GDM1 (cell line): ENCODE results near the gene DGCR2.

Source experiments
- DNase-seq: peaks from one replicate; lab custom pipeline; 2025; lab: John Stamatoyannopoulos, UW

DGCR2 gene

DNA sequence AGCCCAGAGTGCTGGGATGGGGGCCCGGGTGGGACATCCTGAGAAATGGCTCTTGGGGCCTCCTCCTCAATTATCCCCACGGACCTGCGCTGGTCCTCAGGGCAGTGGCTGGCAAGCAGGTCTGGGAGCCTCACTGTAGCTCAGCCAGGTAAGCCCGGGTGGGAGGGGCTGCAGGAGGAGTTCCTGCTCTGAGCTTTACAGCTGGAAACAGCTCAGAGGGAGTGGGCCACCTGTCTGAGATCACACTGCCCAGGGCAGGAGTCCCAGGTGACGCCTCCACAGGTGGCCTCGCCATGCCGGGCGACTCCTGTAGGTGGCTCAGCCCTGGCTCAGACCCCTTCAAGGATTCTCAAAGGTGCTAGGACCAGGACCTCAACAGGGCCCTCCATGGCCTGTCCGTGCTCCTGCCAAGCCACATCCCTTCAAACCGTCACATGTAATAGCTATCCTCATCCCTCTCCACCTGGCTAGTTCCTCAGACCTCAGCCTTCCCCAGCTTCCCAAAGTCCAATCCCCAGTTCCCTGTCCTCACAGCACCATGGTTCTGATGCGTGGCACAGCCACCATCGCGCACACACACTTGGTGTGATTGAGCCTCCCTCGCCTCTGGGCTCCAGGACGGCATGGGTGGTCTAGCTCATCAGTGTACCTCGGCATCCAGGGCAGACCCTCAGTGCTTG, 5.3 kb upstream of the DGCR2 start:
- DNase-seq = no peak

DNA sequence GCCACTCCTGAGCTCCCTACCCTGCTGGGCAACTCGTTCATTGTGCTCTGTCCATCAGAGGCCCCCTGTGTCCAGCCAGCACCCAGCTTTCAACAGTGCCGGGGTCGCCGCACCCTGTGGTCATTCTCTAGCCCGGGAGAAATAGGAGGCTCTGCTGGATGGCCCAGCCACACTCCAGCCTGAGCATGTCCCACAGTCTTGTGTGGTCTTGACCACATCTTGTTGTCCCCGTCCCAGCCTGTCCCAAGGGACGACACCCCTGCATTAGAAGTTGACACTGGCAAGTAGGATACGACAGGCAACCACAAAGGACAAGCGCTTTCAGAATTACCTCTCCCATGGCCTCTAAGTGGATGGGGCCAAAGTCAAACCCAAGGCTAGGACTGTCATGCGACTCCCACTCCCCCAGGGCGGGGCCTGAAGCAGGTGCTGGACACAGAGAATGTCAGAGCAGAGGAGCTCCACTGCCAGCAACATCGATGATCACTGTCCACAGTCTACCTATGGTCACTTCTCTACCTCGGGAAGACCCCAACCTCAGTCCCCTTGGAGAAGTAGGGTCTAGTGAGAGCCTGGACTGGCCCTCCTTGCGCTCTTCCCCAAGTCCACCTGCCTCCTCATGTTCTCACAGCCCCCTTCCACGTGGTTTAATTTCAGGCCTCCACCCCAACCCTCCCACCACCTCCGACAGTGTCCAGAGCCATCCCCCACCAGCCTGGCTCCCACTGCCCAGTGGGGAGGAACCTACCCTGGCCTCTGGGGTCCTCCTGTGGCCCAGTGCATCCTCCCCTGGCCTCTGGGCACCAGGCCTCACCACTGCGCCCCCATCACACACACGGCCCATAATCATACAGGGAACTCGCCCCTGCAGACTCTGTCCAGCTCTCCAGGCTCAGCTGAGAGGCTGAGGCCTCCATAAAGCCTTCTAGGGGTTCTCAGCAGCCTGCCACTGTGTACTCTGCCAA, 4.4 kb upstream of the DGCR2 start:
- no peak for DNase-seq

DNA sequence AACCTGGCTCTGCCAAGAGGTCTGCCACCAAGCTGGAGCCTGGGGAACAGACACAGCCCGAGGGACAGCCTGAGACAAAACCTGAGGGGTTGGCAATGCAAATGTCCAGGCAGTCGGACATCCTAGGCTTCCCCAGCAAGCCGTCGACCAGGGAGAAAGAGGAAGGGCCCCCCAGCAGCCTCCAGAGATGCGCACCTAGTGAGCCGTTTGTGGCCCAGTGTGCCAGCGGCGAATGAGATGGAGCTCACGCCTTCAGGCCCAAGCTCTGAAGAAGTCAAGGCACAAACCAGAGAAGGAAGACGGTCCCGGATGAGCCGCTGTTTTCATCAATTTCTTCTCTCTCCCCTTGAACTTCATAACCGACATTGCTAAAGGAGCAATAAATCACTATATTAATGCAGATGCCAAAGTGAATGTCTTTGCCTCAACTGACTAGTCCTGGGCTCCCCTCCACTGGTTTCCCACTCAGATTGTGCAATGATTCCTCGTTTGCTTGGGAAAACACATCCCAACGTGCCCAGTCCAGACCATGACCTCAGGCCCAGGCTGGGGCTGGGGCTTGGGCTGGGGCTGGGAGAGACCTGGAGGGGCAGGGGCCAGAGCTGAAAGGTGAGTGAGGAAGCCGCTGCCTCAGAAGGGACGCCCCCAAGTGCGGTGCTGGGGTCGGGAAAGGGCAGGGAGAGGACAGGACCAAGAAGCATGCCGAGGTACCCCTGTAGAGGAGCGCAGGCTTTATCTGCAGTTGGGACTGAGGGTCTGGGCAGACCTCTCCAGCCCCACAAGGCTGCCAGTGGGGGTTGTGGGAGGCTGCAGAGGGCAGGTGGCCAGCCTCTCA, 3.5 kb upstream of the DGCR2 start:
- DNase-seq = no peak

DNA sequence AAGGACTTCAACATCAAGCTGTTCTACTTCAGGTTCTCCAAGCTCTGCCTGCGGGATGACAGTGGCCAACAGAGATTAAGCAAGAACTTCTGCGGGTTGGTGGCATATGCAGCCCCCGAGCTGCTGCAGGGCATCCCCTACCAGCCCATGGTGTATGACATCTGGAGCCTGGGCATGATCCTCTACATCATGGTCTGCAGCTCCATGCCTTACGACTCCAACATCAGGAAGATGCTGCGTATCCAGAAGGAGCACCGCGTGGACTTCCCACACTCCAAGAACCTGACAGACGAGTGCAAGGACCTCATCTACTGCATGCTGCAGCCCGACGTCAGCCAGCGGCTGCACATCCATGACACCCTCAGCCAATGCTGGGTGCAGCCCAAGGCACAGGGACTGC, 2.8 kb upstream of the DGCR2 start:
- no peak for DNase-seq

DNA sequence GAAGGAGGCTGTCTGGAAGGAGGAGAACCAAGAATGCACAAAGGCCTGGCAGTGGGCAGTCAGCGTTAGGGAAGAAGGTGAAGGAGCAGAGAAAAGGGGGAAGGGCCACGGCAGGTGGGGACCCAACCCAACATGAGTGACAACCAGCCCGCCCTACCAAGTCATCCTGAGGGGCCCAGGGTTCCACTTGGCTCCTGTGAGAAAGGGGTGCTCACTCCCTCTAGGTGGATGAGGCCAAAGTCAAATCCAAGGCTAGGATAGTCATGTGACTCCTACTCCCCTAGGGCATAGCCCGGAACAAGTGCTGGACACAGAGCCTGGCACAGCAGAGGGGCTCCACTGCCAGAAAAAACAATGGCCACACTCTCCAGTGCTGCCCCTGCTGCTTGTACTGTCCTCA, 2.2 kb upstream of the DGCR2 start:
- no peak for DNase-seq

DNA sequence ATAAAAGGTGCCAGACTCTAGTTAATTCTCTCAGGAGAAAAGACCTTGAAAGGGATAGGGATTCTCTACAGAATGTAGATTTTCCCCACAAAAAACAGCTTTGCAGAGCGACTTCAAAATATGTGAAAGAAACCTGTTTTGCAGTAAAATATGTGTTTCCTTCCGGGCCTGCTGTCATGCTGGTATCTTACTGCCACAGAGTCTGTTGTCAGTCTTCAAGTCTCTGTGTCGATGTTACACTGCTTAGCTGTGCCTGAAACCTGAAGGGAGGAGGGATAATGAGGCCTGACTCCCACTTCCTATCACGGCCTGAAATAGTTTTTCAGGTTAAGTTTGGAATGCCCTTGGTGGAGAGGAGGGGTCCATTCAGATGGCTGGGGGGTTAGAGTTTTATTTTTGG, 1.7 kb upstream of the DGCR2 start:
- no peak for DNase-seq

DNA sequence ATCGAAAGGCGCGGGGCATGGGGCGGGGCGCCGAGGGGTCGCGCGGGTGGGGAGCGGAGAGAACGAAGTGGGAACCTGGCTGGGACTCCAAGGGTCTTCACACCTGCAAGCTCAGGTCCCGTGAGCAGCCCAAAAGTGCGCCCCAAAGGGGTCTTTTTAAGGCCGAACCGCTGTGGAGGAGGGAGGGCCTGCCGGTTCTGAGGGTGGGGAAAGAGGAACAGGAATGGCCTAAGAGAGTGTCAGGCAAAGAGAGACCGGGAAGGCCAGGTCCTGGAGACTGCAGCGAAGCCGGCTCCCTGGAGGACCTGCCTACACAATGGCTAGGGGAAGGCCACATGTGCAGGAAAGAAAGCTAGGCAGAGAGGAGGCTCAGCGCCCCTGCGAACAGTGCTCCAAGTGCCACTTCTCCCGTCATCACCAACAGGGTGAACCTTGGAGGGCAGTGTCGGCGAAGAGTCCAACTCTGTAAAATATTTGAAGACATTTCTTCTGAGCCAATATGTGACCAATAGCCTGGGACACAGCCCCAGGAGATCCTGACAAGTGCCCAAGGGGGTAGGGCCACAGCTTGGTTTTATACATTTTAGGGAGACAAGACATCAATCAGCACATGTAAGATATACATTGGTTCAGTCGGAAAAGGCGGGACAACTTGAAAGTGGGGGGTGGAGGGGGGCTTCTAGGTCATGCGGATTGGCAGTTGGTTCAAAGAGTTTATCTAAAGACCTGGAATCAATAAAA, 710 bp upstream of the DGCR2 start:
- no peak for DNase-seq

DNA sequence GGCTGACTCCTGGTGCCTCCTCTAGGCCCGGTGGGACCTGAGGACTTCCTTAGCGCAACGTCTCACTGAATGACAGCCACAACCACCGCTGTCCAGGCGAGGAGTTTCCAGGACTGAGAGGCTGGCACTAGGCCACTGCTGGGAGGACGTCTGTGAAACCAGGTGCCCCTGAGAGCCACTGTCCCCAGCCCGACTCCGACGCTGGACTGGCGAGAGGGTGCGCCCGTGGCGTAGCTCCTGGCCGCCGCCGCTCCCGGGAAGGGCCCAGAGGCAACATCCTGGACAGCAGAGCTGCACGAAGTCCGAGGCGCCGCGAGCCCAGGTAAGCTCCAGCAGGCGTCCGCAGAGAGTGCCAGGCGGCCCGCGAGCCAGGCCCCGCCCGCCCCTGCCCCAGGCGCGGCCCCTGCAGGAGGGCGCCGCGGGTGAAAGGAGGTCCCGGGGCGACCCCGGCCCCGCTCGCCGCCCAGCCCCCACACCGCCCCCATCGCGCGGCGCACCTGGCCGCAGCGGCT, 525 bp downstream of the DGCR2 start:
- DNase-seq = no peak

DNA sequence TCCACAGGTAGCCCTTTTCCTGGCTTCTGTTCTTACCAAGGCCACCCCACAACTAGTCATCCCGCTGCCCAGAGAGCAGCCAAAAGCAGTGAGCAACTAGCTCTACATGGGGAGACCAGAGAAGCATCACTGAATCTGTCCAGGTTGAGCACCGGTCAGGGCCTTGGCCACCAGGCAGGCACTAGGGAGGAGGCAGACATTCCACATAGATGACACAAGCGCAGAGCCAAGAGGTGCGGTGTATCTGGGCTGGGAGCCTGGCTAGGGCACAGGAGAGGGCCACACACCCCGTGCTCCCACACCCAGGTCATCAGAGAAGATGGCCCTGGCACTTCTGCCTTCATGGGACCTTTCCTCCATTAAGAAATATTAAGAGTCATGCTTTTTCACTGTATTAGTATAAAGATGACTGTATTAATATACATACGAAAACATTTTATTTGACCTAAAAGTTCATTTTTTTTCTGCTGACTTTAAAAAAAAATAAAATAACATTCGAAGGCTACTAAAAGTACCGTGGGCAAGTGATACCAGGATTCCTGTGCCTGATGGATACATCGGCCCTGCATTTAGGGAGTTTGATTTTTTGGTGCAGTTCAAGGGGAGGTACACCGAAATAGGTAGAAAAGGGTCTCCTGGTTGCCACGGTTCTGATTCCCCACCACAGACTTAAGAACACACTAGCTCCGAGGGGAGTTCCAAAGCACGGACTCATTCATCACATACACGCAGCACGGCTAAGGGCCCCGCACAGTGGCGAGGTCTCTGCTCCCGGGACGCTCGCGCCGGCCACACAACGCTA, 1.2 kb downstream of the DGCR2 start:
- no peak for DNase-seq

DNA sequence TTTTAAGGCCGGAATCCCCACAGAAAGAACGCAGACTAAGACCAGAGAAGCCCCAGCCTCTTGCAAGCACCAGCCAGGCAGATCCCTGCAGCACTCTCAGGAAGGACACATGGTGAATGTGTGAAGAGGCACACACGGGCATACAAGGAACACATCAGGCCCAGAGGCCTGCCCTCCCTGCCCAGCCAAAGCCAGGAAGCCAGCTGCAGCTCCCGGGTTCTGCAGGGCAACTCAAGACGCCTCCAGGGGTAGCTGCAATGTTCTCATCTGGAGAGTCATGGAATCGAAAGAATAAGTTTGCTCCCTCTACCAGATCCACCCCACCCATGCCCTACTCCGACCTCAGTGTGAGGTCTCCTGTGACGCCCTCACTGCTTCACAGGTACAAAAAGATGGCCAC, 2.3 kb downstream of the DGCR2 start:
- no peak for DNase-seq

DNA sequence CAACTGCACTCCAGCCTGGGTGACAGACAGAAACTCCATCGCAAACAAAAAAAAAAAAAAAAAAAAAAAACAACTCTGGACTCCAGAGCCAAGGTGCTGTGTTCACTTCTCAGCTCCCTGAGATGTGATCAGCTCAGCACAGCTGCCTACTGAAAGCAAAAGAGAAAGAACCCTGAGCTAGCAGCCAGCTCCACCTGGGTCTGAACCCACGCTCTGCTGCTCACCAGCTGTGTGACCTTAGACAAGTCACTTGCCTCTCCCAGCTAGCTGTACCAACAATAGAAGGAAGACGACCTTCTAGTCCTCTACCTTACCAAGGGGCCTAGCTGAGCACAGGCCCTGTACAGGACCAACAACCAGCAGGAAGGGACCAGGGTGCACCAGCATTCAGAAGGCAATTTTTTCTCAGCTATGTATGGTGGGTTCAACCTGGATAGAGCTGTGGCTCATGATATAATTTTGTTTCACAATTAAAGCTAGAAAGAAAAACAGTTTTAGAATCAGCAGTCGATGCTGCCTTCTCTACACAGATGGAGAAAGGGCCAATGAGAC, 3.8 kb downstream of the DGCR2 start:
- no peak for DNase-seq

DNA sequence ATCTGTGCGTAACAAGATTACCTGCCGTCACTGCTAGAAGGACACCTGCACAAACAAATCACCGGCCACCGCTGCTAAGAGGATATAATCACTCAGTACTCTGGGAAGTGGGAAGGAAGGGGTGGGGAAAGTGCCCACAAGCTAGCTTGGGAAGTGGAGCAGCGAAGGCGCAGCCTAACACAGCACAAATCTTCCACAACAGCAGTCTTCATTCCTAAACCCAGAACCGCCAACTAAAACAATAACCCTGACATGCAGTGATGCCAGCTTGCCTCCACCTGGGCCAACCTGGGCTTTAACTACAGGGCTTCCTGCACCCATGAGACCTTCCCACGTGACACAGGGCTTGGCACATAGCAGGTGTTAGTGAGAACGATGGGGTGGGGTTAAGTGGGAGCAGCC, 5.1 kb downstream of the DGCR2 start:
- DNase-seq = no peak

DNA sequence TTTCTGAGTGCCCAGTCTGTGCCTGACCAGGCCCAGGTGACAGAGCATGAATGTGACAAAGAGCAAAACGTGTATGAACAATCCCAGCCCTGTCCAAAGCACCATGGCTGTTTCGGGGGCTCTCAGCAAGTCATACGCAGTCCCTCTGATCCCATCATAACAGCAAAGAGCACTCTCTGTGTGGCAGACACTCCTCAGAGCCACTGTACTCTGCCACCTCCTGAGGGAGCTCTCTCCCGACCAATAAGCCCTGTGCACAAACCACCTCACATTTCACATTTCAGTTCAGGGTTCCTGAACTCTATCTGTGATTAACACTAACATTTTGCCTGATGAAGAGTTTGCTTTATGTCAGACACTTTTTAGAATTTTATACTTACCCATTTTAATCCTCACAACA, 6.6 kb downstream of the DGCR2 start:
- no peak for DNase-seq

DNA sequence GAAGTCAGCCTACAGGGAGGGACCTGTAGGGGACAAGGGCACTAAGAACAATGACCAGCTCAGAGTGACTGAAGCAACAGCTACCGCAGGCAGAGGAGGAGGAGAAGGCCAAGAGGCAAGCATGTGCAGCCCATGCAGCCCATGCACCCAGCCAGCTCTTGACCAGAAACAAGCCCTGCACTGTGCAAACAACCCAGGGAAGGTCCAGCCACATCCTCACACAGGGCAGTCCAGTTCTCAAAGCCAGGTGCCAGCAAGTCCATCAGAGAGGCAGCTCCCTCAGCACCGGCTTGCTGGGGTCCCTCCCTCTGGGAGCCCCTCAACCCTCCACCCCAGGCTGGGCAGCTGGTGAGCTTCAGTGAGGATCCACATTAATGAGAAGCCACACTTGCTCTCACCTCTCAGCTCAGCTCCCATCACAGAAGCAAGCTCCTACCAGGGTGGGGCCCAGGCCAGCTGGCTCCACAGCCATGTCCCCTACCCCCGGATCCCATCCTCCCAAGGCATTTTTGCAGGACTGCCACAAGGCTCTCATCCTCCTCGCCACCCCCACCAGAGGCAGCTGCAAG, 7.1 kb downstream of the DGCR2 start:
- DNase-seq = no peak

DNA sequence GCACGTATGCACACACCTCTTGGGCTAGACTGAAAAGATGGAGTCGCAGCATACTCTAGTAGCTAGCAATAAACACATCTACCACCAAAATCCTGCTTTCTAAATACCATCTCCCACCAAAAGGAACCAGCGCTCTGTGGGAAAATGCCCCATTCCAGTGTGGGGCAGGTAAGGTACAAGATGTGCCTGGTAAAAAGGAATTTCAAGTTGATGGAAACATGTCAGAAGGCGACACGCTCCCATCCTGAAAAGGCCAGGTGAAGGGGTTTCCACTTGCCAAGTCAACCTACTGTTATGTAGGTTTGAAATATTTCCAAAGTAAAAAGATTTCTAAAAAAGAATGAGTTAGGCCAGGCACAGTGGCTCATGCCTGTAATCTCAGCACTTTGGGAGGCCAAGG, 8.8 kb downstream of the DGCR2 start:
- no peak for DNase-seq

DNA sequence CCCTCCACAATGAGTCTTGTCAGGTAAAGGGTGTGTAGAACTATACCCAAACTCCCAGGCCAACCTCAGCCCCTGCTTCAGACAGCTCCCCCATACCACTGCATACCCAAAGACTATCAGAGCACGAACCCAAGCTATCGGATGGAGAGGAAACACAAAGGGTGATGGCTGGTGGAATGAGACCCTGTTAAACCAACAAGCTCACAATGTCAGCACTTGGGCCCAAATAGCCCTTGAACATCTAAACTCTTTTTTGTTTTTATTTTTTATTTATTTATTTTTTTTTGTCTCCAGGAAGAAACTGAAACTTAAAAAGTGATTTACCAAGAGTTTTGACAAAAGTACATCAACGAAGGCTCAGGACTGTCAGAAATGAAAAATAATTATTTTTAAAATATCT, 10.6 kb downstream of the DGCR2 start:
- no peak for DNase-seq

DNA sequence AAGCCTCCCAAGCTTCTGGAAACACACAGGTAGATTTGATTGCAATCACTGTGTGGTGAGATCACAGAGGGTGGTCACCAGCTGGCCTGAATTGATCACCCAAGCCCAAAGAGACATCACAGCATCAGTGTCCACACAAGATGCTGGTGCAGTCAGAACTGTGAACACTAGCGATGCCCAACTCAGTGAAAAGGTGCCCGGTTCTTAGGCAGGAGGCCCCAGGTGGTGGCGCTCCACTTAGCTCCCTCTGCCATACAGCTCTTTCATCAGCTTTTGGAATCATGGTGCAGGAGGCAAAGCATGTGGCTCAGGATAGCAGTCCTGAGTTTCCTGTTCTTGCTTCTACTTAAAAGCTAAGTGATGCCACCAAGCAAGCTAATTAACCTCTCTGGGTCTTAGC, 11.1 kb downstream of the DGCR2 start:
- no peak for DNase-seq

DNA sequence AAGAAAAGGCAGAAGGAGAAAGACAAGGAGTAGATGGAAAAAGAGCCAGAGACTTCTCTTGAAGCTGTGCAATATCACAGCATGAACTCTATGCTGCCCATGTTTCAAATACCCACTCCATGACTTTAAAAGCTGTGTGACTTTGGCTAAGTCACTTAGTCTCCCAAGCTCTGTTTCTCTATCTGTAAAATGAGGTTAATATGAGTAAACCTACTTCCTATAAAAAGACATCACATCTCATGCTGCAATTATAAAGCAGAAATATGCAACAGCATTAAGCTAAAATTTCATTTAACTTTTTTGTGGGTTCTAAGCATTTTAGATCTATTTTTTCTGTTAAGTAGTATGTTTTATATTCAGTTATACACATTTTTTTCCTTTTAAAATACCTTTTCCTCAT, 11.6 kb downstream of the DGCR2 start:
- DNase-seq = no peak

DNA sequence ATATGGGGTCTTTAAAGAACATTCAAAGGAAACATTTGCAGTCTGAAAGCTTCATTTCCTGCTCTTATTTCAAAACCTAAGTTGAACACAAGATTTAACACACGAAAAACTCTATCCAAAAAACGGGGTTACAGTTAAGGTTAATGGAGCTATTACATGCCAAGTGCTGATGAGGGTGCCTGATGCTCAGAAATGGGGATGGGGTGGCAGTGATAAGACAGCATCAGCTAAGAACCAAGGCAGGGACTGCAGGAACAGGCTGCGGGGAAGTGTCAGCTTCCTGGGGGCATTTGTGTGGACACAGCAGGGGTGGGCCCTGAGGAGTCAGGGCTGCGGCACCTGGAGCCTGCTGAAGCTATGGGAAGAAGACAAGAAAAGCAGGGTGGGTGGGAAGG, 12.2 kb downstream of the DGCR2 start:
- DNase-seq = no peak
